ENCODE measurements around the gene HDC. TPM values are rescaled to one million over a fixed set of nuclear protein-coding genes. Genes with fewer than 3 reads are reported as not detected.

HDC gene
- total and polyA plus RNA-seq, 2 donors (not counting 3 experiments of a cell fraction or from before 2014, with no cell fraction given) = not detected

DNA sequence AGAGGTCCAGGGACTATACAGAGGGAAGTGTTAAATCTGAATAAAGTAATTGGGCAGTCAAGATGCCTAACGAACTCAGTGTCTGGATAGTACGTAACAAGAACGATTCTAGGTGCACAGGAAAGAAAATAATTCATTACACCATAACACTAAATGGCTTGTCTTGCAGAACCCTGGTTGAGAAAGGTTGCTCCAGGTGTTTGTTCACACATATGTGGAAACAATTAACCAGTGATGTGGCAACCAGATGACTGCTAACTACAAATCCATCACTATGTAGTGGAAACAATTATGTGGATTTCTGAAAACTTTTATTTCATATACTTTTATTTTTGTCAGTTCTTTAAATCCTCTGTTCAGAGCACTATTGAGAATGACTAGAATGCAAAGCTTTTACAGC lies 10.4 kb upstream of the HDC start:
- no peak for DNase-seq (ENCODE audit: low read depth, low spot score)
- no peak overlapping the region for H3K27ac ChIP-seq (ENCODE audit: insufficient read depth, low read depth, low read length)
- BruUV-seq (replicated peaks) = no TSS peak

More for the DNA sequence above, 10.4 kb upstream of the HDC start:
- H3K4me3 ChIP-seq (replicated peaks in 1 of 3; ENCODE audit: insufficient read depth in 1 of 3, low read depth in 1 of 3, low read length in 3 of 3) = no peak overlapping the region
- H3K36me3 ChIP-seq (ENCODE audit: control insufficient read depth in 2 of 2, extremely low read depth in 1 of 2, insufficient read depth in 2 of 2, low read length in 2 of 2) = no peaks in the 10 kb centered on the region
- no peaks in the 10 kb centered on the region for H3K9me1 ChIP-seq (replicated peaks; ENCODE audit: control insufficient read depth, extremely low read depth, insufficient read depth, low read length)
- no peak overlapping the region for H3K4me2 ChIP-seq (ENCODE audit: insufficient read depth, low read length)
- H3K4me1 ChIP-seq (ENCODE audit: control insufficient read depth, extremely low read depth, insufficient read depth, low read length) = no peaks in the 10 kb centered on the region
- CTCF ChIA-PET = no interaction called here
- intact Hi-C loops (cut with micrococcal nuclease) (no loop called here), dilution Hi-C loops (cut with MboI; ENCODE audit: extremely low pct_ligation_motif_present, low sequenced_read_pairs) (no loop called here)
- H4K20me1 ChIP-seq (replicated peaks; ENCODE audit: control insufficient read depth, extremely low read depth, insufficient read depth, low read length) = no peaks in the 10 kb centered on the region
- H3K27me3 ChIP-seq (ENCODE audit: control insufficient read depth in 2 of 2, insufficient read depth in 2 of 2, low read length in 2 of 2) = no peaks in the 10 kb centered on the region
- H3K9ac ChIP-seq (replicated peaks; ENCODE audit: extremely low read depth, insufficient read depth, low read length) = no peak overlapping the region
- H3K9me3 ChIP-seq (replicated peaks; ENCODE audit: control insufficient read depth, insufficient read depth, low read length) = no peaks in the 10 kb centered on the region
- no peak overlapping the region for H2AFZ ChIP-seq (ENCODE audit: low read depth, low read length)
- TF ChIP-seq, protein P1, sequence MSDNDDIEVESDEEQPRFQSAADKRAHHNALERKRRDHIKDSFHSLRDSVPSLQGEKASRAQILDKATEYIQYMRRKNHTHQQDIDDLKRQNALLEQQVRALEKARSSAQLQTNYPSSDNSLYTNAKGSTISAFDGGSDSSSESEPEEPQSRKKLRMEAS (IDR thresholded peaks at IDR 0.05; ENCODE audit: insufficient read depth, insufficient read length) = no peak
- TF ChIP-seq MYC (IDR thresholded peaks at IDR 0.05; ENCODE audit: low read depth, low read length) (no peak), GATA2 (IDR thresholded peaks at IDR 0.05; ENCODE audit: insufficient read depth, insufficient read length, low read depth, low read length) (no peak), POLR2A (IDR thresholded peaks at IDR 0.05; ENCODE audit: low read depth, low read length) (no peak), POLR2AphosphoS5 (IDR thresholded peaks at IDR 0.05; ENCODE audit: insufficient read depth, low read depth, low read length) (no peak), JUN (IDR thresholded peaks at IDR 0.05; ENCODE audit: borderline replicate concordance, insufficient read depth, insufficient read length, low read depth) (no peak), FOS (IDR thresholded peaks at IDR 0.05; ENCODE audit: borderline replicate concordance, insufficient read depth, low read length) (no peak), EZH2 (IDR thresholded peaks at IDR 0.05; ENCODE audit: borderline replicate concordance, low read depth, low read length, severe bottlenecking) (no peak)
- TF ChIP-seq, protein P2, sequence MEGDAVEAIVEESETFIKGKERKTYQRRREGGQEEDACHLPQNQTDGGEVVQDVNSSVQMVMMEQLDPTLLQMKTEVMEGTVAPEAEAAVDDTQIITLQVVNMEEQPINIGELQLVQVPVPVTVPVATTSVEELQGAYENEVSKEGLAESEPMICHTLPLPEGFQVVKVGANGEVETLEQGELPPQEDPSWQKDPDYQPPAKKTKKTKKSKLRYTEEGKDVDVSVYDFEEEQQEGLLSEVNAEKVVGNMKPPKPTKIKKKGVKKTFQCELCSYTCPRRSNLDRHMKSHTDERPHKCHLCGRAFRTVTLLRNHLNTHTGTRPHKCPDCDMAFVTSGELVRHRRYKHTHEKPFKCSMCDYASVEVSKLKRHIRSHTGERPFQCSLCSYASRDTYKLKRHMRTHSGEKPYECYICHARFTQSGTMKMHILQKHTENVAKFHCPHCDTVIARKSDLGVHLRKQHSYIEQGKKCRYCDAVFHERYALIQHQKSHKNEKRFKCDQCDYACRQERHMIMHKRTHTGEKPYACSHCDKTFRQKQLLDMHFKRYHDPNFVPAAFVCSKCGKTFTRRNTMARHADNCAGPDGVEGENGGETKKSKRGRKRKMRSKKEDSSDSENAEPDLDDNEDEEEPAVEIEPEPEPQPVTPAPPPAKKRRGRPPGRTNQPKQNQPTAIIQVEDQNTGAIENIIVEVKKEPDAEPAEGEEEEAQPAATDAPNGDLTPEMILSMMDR (IDR thresholded peaks at IDR 0.05; ENCODE audit: extremely low read depth in 1 of 2, insufficient read depth in 1 of 2, low read depth in 1 of 2, low read length in 2 of 2) = no peak
- POLR2A ChIA-PET = no interaction called here
- H3K79me2 ChIP-seq (ENCODE audit: control insufficient read depth, insufficient read depth, low read length) = no peaks in the 10 kb centered on the region
- FAIRE-seq = no peak
